CD4-positive, alpha-beta memory T cell (primary cell): ENCODE measurements around the gene HIRIP3. TPM values are rescaled to one million over a fixed set of nuclear protein-coding genes. Genes with fewer than 3 reads are reported as not detected.

Experiments
- CTCF ChIA-PET: fragments of 350-600 bp; sonication (Branson Sonifier 250); formaldehyde crosslinking; loops from one replicate; lab custom pipeline; 2021; ENCODE audit warnings: inconsistent platforms; ENCODE audit not compliant: partially characterized antibody; lab: Charles Lee
- POLR2A ChIA-PET: fragments of 350-600 bp; sonication (Branson Sonifier 250); formaldehyde crosslinking; loops from one replicate; lab custom pipeline; 2021; ENCODE audit not compliant: partially characterized antibody; lab: Charles Lee
- DNase-seq, 5 donors: peaks; one replicate each; pipeline versions ENCODE4 v3.0.0 to v3.0.0-alpha.2; 2020 to 2022; ENCODE audit warnings: mixed read lengths in 1 of 5
- H3K27ac ChIP-seq: one replicate; pipeline ENCODE4 v1.7.0; 2013; ENCODE audit warnings: low read depth, low read length
- H3K27me3 ChIP-seq: 2 replicates; pipeline ENCODE4 v1.7.0; 2013; ENCODE audit warnings: mild to moderate bottlenecking, low read length, moderate library complexity; ENCODE audit not compliant: insufficient read depth
- H3K36me3 ChIP-seq: 2 replicates; pipeline ENCODE4 v1.7.0; 2013; ENCODE audit warnings: mild to moderate bottlenecking, low read length, moderate library complexity; ENCODE audit not compliant: insufficient read depth
- H3K4me1 ChIP-seq: 2 replicates; pipeline ENCODE4 v1.7.0; 2013; ENCODE audit warnings: mild to moderate bottlenecking, low read length, moderate library complexity; ENCODE audit not compliant: insufficient read depth
- H3K4me3 ChIP-seq, 2 donors: one replicate each; pipeline ENCODE4 v1.7.0; 2013; ENCODE audit warnings: low read length in 2 of 2, mild to moderate bottlenecking in 1 of 2
- H3K9me3 ChIP-seq, 2 donors: one replicate each; pipeline ENCODE4 v1.7.0; 2013; ENCODE audit warnings: low read length in 2 of 2, control low read depth in 1 of 2; ENCODE audit not compliant: control insufficient read depth in 1 of 2
- H3K27ac Mint-ChIP-seq, 7 donors: one replicate each; pipeline ENCODE4 v1.8.0; 2020 to 2021; ENCODE audit warnings: mixed read lengths in 7 of 7, mild to moderate bottlenecking in 6 of 7, inconsistent platforms in 3 of 7, moderate library complexity in 3 of 7
- H3K27me3 Mint-ChIP-seq, 2 donors: one replicate each; pipeline ENCODE4 v1.8.0; 2020 to 2021; ENCODE audit warnings: mixed read lengths in 2 of 2
- H3K36me3 Mint-ChIP-seq, 2 donors: one replicate each; pipeline ENCODE4 v1.8.0; 2020 to 2021; ENCODE audit warnings: mixed read lengths in 2 of 2, inconsistent platforms in 1 of 2, mild to moderate bottlenecking in 1 of 2
- H3K4me1 Mint-ChIP-seq, 4 donors: one replicate each; pipeline ENCODE4 v1.8.0; 2020 to 2021; ENCODE audit warnings: mixed read lengths in 4 of 4, mild to moderate bottlenecking in 1 of 4
- H3K4me3 Mint-ChIP-seq, 8 donors: one replicate each; pipeline ENCODE4 v1.8.0; 2020 to 2021; ENCODE audit warnings: mixed read lengths in 8 of 8, mild to moderate bottlenecking in 7 of 8, moderate library complexity in 6 of 8, inconsistent platforms in 3 of 8
- H3K9me3 Mint-ChIP-seq, 8 donors: one replicate each; pipeline ENCODE4 v1.8.0; 2020 to 2021; ENCODE audit warnings: mixed read lengths in 8 of 8, mild to moderate bottlenecking in 5 of 8, inconsistent platforms in 3 of 8, moderate library complexity in 1 of 8
- intact Hi-C: fragments of 100-400 bp; cut with micrococcal nuclease; formaldehyde crosslinking; loops from one replicate; pipeline ENCODE4 v1.15.1; 2023
- polyA plus RNA-seq, 2 donors: library from polyadenylated mRNA; unstranded; fragments of 300-500 nt; fragmentation: Illumina TruSeq; gene quantifications; one replicate each; pipeline ENCODE4 v1.2.3, GENCODE V29; 2021
- total RNA-seq, 2 experiments: library from RNA; stranded (reverse); gene quantifications; one replicate each; pipeline ENCODE4 v1.2.3, GENCODE V29; 2021

HIRIP3 gene
- total and polyA plus RNA-seq, 4 experiments from 2014 or later = 19.2 to 26.0 (median 20.5) TPM

- H3K4me3 ChIP-seq = peak overlapping the region in 1 of 2 donors; percentile 34
- Mint-ChIP-seq H3K4me1 (peaks cover 2 to 6% (median 4%) of the 10 kb centered on the region in 4 donors), H3K4me3 (peak overlapping the region; percentile 68 to 83 (median 78)), H3K36me3 (peaks cover 0 to 2% of the 10 kb centered on the region in 2 donors), H3K27ac (no peak overlapping the region), H3K27me3 (peaks cover 7 to 17% of the 10 kb centered on the region in 2 donors), H3K9me3 (no peaks in the 10 kb centered on the region)
- ChIA-PET CTCF (no interaction called here), POLR2A (no interaction called here)
- no peaks in the 10 kb centered on the region for H3K36me3 ChIP-seq
- H3K27ac ChIP-seq = no peak overlapping the region
- intact Hi-C loops = no loop called here
- H3K4me1 ChIP-seq = peaks cover 7% of the 10 kb centered on the region
- no peak for DNase-seq
- H3K9me3 ChIP-seq = no peaks in the 10 kb centered on the region
- H3K27me3 ChIP-seq = peaks cover 7% of the 10 kb centered on the region
Measured at GRCh38 chr16:30009990-30010843, 14.8 kb upstream of the HIRIP3 start.

- ChIA-PET POLR2A (no interaction called here), CTCF (interaction anchor here (1.0 kb wide), 1 partner anchor 202 kb away, joined by 4 read pairs; no protein-coding TSS in a partner anchor)
- Mint-ChIP-seq H3K4me1 (peaks cover 2 to 6% (median 4%) of the 10 kb centered on the region in 4 donors), H3K27me3 (peaks cover 7 to 17% of the 10 kb centered on the region in 2 donors), H3K36me3 (peaks cover 0 to 2% of the 10 kb centered on the region in 2 donors), H3K27ac (no peak overlapping the region), H3K9me3 (no peaks in the 10 kb centered on the region), H3K4me3 (peak overlapping the region in 4 of 8 donors; percentile 4 to 69 (median 46))
- Histone ChIP-seq H3K27me3 (peaks cover 7% of the 10 kb centered on the region), H3K36me3 (no peaks in the 10 kb centered on the region), H3K27ac (no peak overlapping the region), H3K9me3 (no peaks in the 10 kb centered on the region), H3K4me1 (peaks cover 7% of the 10 kb centered on the region), H3K4me3 (no peak overlapping the region)
- DNase-seq = no peak
- intact Hi-C loops = no loop called here
Measured at GRCh38 chr16:30009085-30009862, 13.9 kb upstream of the HIRIP3 start.

- Mint-ChIP-seq H3K27ac (peak overlapping the region in 1 of 7 donors; percentile 57), H3K27me3 (peaks cover 7 to 17% of the 10 kb centered on the region in 2 donors), H3K9me3 (no peaks in the 10 kb centered on the region), H3K4me3 (no peak overlapping the region), H3K36me3 (peaks cover under 1 to 8% of the 10 kb centered on the region in 2 donors), H3K4me1 (peaks cover 3 to 6% (median 6%) of the 10 kb centered on the region in 4 donors)
- H3K4me3 ChIP-seq = no peak overlapping the region
- POLR2A ChIA-PET = no interaction called here
- no peak for DNase-seq
- CTCF ChIA-PET = interaction anchor here (3.2 kb wide), 1 partner anchor 11 kb away, joined by 13 read pairs; the partner anchor contains the start of gene INO80E
- no peak overlapping the region for H3K27ac ChIP-seq
- H3K9me3 ChIP-seq = no peaks in the 10 kb centered on the region
- peaks cover 7% of the 10 kb centered on the region for H3K4me1 ChIP-seq
- no peaks in the 10 kb centered on the region for H3K36me3 ChIP-seq
- intact Hi-C loops = no loop called here
- peaks cover 7% of the 10 kb centered on the region for H3K27me3 ChIP-seq
Measured at GRCh38 chr16:30007378-30007895, 12.0 kb upstream of the HIRIP3 start.

GRCh38 chr16:30006659-30007377 is 11.4 kb upstream of the HIRIP3 start:
- Mint-ChIP-seq H3K9me3 (no peaks in the 10 kb centered on the region), H3K27me3 (peaks cover 3 to 13% of the 10 kb centered on the region in 2 donors), H3K4me3 (no peak overlapping the region), H3K27ac (no peak overlapping the region), H3K36me3 (peaks cover 6 to 14% of the 10 kb centered on the region in 2 donors), H3K4me1 (peaks cover 3 to 7% (median 4%) of the 10 kb centered on the region in 4 donors)
- CTCF ChIA-PET = interaction anchor here (1.1 to 3.2 kb wide), 6 partner anchors 10 to 315 kb away, joined by 3 to 16 read pairs (median 8); partner anchors contain the start of genes INO80E and TLCD3B
- H3K4me1 ChIP-seq = peaks cover 7% of the 10 kb centered on the region
- no peak overlapping the region for H3K27ac ChIP-seq
- H3K4me3 ChIP-seq = no peak overlapping the region
- H3K36me3 ChIP-seq = peaks cover 2% of the 10 kb centered on the region
- DNase-seq = no peak
- POLR2A ChIA-PET = interaction anchor here (0.5 to 1.2 kb wide), 2 partner anchors 330 to 331 kb away, joined by 3 to 4 read pairs; no protein-coding TSS in a partner anchor
- no peaks in the 10 kb centered on the region for H3K9me3 ChIP-seq
- peaks cover 7% of the 10 kb centered on the region for H3K27me3 ChIP-seq
- intact Hi-C loops = no loop called here

- Histone ChIP-seq H3K27ac (no peak overlapping the region), H3K27me3 (peaks cover 7% of the 10 kb centered on the region), H3K36me3 (peaks cover 4% of the 10 kb centered on the region), H3K4me1 (peaks cover 7% of the 10 kb centered on the region), H3K9me3 (no peaks in the 10 kb centered on the region), H3K4me3 (no peak overlapping the region)
- no peak for DNase-seq
- ChIA-PET POLR2A (interaction anchor here (0.5 to 1.5 kb wide), 9 partner anchors 10 to 330 kb away, joined by 3 to 4 read pairs (median 3); partner anchors contain the start of gene INO80E), CTCF (interaction anchor here (1.1 to 3.2 kb wide), 8 partner anchors 9 to 315 kb away, joined by 3 to 16 read pairs (median 6); partner anchors contain the start of genes INO80E and TLCD3B)
- intact Hi-C loops = no loop called here
- H3K4me3 Mint-ChIP-seq = no peak overlapping the region
- no peak overlapping the region for H3K27ac Mint-ChIP-seq
- peaks cover 3 to 11% of the 10 kb centered on the region in 2 donors for H3K27me3 Mint-ChIP-seq
- H3K4me1 Mint-ChIP-seq = peaks cover 3 to 5% (median 4%) of the 10 kb centered on the region in 4 donors
- peaks cover 8 to 16% of the 10 kb centered on the region in 2 donors for H3K36me3 Mint-ChIP-seq
- H3K9me3 Mint-ChIP-seq = no peaks in the 10 kb centered on the region
Measured at GRCh38 chr16:30006095-30006473, 10.7 kb upstream of the HIRIP3 start.

- peaks cover 6% of the 10 kb centered on the region for H3K27me3 ChIP-seq
- Mint-ChIP-seq H3K4me3 (no peak overlapping the region), H3K9me3 (no peaks in the 10 kb centered on the region)
Measured at GRCh38 chr16:30005341-30006094, 10.1 kb upstream of the HIRIP3 start.

More at GRCh38 chr16:30005341-30006094, 10.1 kb upstream of the HIRIP3 start:
- H3K27ac Mint-ChIP-seq = no peak overlapping the region
- Histone ChIP-seq H3K36me3 (peaks cover 4% of the 10 kb centered on the region), H3K9me3 (no peaks in the 10 kb centered on the region), H3K4me1 (peaks cover 5% of the 10 kb centered on the region), H3K27ac (no peak overlapping the region), H3K4me3 (no peak overlapping the region)
- POLR2A ChIA-PET = interaction anchor here (0.7 to 1.5 kb wide), 9 partner anchors 9 to 329 kb away, joined by 3 to 4 read pairs (median 3); partner anchors contain the start of gene INO80E
- CTCF ChIA-PET = interaction anchor here (0.8 to 3.2 kb wide), 9 partner anchors 9 to 326 kb away, joined by 3 to 16 read pairs (median 5); partner anchors contain the start of genes INO80E and TLCD3B
- peaks cover 2 to 11% of the 10 kb centered on the region in 2 donors for H3K27me3 Mint-ChIP-seq
- intact Hi-C loops = loop anchor here (1.0 to 2.0 kb wide), 2 partner anchors 305 to 313 kb away; no protein-coding TSS in a partner anchor
- H3K36me3 Mint-ChIP-seq = peaks cover 8 to 16% of the 10 kb centered on the region in 2 donors
- H3K4me1 Mint-ChIP-seq = peaks cover 2 to 5% (median 4%) of the 10 kb centered on the region in 4 donors
- peak in 4 of 5 donors; percentile 39 to 48 (median 44) for DNase-seq
